ENCODE results near the gene STON2.
"Not testable (repeated sequence)": the region's sequence is repeated elsewhere in the genome, so short reads cannot be mapped to it uniquely, and the experiment has no call there.

STON2 gene, protein sequence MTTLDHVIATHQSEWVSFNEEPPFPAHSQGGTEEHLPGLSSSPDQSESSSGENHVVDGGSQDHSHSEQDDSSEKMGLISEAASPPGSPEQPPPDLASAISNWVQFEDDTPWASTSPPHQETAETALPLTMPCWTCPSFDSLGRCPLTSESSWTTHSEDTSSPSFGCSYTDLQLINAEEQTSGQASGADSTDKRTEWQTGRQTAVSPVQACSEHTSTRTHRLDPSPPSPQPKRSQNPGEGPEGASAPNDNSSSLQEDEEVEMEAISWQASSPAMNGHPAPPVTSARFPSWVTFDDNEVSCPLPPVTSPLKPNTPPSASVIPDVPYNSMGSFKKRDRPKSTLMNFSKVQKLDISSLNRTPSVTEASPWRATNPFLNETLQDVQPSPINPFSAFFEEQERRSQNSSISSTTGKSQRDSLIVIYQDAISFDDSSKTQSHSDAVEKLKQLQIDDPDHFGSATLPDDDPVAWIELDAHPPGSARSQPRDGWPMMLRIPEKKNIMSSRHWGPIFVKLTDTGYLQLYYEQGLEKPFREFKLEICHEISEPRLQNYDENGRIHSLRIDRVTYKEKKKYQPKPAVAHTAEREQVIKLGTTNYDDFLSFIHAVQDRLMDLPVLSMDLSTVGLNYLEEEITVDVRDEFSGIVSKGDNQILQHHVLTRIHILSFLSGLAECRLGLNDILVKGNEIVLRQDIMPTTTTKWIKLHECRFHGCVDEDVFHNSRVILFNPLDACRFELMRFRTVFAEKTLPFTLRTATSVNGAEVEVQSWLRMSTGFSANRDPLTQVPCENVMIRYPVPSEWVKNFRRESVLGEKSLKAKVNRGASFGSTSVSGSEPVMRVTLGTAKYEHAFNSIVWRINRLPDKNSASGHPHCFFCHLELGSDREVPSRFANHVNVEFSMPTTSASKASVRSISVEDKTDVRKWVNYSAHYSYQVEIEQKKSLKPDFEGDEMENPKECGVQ

DNA sequence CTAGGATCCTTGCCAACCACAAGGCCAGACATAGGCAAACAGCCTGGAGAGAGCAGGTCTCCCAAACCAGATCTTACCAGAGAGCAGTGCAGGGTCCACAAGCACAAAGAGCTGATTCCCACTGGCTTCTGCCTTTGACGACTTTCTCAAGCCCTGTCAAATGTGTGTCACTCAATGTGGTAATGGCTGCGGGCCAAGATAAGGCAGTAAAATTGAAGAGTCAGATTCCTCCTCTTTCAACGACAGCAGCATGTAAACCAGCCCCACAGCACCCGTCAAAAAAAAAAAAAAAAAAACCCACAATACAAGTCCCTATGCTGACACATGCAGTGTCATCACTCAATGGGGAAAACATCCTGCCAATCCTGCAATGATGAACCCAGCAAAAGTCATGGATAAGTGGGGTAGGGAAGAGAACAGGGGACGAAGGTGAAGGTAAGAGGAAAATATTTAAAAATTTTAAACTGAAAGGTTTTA is at the start of gene STON2:
STON2 (minus strand) TSS at position 123 of the 477 bp plus-strand sequence. CDS start 1,942 bp downstream, outside the sequence.
- no peak for DNase-seq

DNA sequence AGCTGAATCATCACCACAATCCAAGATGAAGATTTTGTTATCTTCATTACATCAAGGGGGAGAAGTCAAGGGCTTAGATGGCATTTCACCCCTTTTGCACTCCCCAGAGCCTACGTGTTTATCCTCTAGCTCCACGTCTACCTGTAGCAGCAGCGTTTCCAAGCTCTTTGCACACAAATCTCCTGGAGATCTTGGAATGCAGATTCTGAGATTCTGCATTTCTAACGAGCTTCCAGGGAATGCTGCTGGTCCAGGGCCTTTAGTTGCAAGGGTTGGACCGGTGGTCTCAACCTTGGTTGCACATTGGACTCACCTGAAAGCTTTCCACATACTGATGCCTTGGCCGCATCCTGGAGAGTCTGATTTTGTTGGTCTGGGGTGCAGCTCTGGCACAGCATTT is 49.5 kb upstream of the STON2 start:
- DNase-seq, result no peak

DNA sequence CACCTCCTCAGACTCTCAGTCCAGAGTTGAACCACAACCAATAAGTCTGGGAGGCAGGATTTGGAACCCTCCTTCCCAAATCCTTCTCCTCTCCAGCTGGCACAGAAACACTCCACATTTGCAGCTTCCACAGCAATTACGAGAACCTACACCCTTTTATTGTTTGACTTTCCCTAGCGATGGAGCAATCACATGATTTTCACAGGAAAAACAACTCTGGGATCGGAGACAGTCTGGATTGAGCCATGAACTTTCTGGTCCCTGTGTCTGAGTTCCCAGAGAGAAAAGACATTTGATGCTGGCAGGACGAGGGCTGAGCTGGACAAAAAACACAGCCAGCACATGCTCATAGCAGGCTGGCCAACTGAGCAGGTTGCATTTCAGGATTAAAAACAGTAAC is 49.0 kb upstream of the STON2 start:
- DNase-seq, result no peak

DNA sequence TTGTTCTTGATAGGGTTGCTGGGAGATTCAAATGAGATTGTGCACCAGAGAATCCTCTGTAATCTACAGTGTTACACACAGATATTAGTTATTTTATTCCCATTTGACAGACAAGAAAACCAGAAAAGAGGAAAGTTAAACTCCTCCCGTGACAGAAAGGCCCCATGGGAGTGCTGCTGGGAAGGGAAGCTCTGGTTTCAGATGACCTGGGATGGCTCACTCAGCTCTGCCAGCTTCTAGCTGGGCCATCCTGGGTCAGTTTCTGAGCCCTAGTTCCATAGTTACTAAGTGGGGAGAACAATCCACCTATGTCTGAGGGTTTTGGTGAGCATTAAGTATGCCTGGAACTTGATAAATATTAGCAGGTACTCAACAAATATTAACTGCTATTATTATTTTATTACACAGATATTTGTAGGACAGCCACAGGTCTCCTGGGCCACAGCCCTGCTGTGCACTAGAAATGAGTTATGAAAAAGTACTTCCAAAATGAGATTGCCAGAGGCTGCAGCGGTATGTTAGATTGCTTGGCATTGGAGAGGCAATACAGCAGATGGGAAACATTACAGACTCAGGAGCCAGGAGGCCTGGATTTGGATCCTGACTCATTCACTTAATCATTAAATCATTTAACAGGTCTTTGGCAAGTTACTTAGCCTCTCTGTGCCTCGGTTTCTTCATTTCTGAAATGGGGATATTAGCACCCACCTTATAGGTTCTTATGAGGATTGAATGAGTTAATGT is 47.1 kb upstream of the STON2 start:
- DNase-seq, result no peak

DNA sequence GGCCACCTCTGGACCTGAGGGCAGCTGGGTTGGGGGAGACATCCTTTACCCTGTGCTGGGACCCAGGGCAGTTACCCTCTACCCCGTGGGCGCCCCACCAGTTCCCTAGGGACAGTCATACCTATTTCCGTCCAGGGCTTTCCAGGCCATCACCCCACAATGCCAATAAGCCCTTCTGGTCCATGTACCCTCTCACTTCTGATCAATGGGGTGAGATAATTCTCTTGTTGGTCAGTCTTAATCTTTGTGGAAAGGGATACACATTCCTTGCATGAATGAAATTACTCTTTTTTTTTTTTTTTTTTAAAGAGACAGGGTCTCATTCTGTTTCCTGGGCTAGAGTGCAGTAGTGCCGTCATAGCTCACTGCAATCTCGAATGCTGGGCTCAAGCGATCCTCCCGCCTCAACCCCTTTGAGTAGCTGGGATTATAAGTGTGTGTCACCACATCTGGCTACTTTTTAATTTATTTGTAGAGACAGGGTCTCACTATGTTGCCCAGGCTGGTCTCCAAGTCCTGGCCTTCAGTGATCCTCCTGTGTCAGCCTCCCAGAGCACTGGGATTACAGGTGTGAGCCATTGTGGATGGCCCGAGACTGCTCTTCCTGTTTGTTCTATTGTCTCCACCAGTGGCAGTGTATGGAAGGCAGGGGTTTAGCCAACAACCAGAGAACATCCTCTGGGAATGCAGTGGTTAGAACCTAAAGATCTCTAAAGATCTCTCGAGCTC is 46.3 kb upstream of the STON2 start:
- DNase-seq, result no peak

DNA sequence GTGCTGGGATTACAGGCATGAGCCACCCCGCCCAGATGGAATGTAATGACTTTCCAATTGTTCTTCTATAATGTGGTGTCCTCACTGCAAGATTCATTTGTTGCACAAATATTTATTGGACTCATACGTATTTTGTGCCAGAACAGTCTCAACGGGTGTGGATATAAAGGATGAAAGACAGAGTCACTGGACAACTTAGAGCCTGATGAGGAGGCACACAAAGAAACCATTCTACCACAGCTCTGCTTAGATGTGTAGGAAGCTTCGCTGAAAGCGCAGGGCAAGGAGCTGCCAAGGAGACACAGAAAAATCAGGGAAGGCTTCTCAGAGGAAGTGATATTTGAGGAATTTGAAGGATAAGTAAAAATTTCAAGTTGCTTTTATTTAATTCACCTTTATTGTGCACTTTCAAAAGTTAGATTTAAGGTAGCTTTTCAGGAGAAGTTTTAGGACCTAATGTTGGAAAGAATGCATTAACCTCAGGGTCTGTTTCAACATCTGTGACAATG is 41.6 kb upstream of the STON2 start:
- no peak for DNase-seq

DNA sequence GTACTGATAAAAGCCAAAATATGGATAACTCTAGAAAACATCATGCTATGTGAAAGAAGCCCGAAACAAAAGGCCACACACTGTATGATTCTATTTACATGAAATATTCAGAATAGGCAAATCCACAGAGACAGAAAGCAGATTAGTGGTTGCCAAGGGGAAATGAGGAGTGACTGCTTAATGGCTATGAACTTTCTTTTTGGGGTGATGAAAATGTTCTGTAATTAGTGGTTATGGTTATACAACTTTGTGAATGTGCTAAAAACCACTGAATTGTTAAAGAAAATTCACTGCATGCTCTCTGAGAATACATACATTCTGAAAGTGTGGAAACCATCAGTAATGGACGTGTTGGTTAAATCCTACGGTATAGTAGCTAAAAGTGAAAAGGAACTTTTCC is 39.9 kb upstream of the STON2 start:
- no peak for DNase-seq

DNA sequence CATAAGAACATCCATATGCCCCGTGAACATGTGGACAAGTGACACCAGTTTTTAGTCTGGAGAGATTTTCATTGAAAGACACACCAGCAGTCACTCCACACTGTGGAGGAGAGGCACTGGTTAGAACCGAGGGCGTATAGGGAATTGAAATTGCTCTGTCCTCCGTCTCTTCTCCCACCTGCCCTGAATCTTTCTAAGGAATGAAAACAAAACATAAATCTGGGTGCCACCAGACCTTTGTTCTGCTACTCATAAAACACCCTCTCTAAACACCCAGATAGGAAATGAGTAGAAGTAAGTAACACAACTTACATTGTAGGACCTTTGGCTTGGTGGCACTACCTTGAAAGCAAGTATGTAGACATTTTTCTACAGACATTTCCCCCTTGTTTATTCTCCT is 37.1 kb upstream of the STON2 start:
- no peak for DNase-seq

DNA sequence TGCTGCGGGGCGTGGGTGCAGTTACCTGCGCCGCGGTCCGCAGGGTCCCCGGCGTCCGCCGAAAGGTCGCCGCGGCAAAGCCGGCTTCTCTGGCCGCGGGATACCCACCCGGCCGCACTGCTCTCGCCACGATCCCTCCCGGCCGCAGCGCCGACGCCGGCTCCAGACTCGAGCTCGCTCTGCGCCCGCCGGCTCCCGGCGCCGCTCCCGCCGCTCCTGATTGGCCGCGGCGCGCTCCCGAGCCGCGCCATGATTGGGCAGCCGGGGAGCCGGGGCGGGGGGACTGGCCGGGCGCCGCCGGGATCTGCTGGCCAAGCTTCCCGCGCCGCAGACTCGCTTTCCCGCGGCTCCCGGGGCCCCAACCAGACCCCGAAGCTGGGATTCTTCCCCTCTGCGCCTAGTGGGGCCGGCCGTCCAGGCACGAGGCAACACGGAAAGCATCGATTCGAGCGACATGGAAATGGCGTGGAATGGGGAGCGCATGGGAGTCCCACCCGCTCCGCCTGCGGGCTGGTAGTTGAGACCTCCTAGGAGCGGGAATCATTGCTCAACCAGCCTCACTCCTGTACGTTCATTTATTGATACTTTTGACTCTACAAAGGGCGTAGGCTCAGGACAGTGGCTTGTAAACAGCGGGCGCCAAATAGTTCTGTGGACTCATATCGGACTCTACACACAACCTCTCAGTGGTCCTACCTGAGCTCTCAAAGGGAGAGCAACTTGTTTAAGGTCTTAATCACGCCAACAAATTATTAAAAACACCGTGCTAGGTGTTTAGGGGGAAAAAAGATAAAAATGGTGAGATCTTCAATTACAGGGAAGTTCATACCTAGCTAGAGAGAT is 36.4 kb upstream of the STON2 start:
- DNase-seq, result peak in 1 of 2 experiments; percentile 8

DNA sequence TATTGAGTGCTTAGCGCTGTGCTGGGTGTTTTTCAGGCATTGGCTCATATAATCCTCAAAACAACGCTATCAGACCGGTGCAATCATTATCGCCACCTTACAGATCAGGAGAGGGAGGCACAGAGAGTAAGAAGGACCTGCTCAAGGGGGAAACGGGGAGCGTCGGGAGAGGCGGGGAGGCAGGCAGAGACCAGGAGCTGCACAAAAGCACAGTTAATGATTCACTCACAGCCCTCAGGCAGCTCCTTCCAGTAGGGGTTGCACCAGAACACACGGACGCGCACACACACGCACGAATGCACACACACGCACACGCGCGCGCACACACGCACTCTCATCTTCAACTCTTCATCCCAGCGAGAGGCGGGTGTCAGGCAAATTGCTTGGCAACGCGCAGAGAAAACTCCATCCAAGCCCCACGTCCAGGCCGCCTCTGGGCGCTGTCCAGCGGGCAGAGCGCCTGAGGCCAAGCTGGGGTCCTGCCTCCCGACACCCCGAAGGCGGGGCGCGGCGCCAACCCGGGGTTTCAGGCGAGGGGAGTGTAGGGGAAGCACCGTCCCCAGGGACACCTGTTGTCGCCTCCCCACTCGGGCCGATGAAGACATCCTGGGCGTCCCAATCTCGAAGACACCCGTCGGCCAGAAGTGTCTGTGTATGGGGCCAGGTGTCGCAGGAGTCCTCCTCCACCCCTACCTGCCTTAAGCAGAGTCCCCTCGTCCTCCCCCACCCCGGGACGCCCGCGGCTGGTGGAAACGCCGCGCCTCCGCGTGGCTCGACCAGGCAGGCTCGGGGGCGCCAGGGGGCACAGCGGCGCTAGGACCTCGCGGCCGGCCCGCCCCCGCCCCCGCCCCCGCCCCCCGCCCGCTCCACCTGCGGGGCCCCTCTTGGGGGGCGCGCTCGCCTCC is 35.5 kb upstream of the STON2 start:
- DNase-seq, result no peak

DNA sequence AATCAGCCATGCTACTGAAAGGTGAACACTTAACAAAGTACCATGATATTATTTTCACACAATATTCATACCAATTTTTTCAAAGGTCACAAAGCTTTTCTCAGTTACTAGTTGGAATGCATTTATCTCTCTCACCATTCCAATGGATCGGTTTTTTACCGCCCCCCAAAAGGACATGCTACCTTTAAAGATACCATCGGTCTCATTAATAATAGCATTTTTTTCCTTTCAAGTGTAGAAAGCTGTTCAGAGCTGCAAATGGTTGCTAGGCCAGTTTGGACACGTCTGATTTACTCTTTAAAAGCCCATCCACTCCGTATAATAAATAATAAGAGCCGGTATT is 34.9 kb upstream of the STON2 start:
- no peak for DNase-seq

DNA sequence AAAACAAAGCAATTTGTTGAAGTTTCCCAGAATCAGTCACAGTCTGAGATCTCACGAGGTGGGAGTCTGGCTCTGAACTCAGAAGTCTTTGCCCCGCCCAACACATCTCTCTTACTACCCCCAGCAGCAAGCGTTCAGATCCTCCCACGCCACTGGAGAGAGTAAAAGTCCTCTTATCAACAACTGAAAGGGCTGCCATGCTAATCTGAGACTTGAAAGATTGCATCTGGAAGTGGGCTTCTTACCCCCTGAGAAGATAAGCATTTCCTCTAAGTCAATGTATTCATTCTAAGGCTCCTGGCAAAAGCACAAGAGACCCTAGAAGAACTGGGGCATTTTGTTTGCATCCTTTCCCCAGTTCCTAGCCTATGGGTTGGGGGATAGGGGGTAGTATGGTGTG is 34.1 kb upstream of the STON2 start:
- DNase-seq, result no peak

DNA sequence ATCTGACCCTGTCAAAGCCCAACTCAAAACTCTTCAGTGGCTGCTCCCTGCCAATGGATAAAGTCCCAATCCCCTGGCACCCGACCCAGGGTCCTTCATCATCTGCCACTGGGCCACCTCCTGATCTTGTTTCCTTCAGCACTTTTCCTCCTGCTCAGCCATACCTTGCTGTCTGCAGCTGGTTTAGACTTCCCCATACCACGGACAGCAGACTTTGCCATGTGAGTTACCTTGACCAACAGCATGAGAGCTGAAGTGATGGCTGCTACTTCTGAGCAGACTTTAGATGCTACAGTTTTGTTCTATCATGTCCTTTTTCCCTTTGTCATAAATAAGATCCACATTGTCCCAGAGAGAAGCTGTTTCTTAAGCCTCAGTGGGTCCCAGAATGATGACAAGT is 33.3 kb upstream of the STON2 start:
- no peak for DNase-seq

DNA sequence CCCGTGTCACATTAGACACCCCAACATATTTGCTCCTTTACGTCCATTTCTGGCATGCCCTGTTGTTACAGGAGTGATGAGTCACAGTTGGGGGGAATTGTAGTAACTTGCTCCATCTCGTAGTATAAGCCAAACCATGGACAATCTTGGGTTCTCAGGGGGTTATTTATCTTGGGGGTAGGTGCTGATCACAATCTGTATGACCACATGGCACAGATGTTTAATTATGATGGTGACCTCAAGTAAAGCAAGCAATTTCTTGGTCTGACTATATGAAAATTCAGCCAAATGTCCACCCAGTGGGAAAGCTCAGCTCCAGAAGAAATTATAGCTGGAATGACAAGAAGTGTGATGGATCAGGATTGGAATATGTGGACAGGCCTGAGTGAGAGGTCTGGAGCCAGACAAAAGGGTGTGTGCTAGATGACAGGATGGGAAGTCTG is 32.1 kb upstream of the STON2 start:
- DNase-seq, result no peak

DNA sequence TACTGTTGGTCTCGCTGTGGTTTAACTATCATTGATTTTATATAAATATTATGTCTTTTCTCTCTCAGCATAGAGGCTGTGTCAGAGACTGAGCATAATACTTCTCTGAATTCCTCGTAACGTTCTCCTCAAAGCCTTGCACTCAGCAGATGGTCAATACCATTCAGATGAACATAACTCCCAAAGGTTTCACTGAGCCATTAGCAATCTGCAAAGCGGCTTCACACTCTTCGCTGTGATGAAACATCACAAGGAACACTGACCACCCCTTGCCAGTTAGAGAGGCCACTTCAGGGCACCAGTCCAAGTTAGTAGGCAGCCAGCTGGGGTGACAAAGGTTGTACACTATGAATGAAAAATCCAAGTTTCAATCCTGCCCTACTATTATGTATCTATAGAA is 30.1 kb upstream of the STON2 start:
- no peak for DNase-seq

DNA sequence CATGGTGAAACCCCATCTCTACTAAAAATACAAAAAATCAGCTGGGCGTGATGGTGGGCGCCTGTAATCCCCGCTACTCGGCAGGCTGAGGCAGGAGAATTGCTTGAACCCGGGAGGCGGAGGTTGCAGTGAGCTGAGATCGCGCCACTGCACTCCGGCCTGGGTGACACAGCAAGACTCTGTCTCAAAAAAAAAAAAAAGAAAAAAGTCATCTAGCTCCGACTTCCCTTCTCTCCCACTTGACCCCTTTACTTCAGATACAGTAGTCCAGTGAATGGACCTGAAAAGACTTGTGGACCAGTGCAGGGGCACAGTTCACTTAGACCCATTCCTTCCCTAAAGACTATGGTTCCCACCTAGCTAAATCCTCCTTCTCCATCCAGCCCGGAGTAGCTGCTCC is 29.6 kb upstream of the STON2 start:
- DNase-seq, result not testable (repeated sequence)

DNA sequence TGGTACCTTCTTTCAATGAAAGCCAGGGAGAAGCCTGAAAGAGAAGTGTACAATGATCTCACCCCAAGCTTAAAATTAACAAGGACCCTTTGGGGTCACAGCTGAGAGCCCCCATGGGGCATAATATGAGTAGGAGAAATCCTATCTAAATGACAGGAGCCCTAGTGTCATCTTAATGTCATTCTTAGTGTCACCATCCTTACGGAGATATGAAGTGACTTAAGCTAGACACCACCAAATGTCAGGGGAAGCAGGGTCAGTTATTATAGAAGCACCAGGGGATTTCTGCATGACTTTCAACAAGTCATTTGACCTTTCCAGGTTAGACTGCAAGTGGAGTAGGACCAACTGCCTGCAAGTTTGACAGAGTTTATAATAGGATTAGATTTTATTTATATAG is 28.9 kb upstream of the STON2 start:
- no peak for DNase-seq

DNA sequence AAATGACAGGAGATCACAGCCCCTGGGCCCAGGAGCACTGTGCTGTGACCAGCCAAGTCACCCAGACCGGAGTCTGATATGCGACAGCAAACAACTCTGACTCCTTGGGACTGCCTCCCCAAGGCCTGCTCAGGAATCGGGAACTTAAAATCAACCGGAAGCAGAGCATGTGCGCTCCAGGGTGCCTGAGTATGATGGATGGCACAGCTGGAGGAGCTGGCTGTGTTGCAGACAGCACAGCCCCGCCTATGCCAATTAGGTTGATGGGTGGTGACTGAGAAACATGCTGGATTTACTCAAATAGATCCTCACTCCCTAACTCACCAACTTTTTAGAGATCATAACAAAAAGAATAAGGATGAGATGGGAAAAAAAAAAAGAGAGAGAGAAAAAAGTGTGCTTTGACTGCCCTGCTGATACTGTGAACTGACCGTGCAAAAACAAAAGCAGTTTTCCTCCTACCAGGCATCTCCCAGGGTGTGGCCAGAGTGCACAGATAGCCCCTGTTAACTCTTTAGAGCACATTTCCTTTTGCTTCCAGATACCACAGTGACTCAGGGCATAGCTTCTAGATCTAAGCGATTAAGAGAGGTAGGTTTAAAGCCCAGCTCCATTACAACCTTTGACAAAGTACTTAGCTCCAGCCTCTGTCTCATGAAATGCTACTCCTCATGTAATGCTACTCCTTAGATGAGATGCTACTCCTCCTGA is 27.4 kb upstream of the STON2 start:
- DNase-seq, result no peak

DNA sequence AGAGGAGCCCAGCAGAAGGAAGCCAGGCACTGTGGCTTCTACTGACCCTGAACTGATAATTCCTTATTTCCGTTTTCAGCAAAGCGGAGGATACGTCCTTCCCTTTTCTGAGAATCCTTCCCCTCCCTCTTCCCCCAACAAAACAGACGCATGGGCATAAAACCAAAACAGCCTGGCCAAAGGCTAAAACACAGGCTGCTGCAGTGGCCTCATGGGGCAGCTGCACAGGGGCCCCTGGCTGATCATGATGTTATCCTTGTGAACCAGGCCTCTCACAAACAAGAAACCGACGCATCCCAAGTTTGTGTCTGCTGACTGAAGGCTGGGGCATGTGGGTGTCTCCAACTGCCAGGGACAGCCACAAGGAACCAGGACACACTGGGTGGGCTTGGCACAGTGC is 23.4 kb upstream of the STON2 start:
- DNase-seq, result no peak

Measured in cerebellar nuclear complex (tissue), 1 donor.